Progenitor cell of endocrine pancreas (in vitro differentiated cells): ENCODE data around the gene TPRG1. TPM values are rescaled to one million over a fixed set of nuclear protein-coding genes. Genes with fewer than 3 reads are reported as not detected.

ENCODE experiments used
- DNase-seq: peaks from one replicate; pipeline ENCODE4 v3.0.0; 2021; ENCODE audit warnings: low spot score; ENCODE audit not compliant: unreplicated experiment
- H3K27ac Mint-ChIP-seq: 2 replicates; pipeline ENCODE4 v1.8.0; 2021; ENCODE audit warnings: mild to moderate bottlenecking, moderate library complexity, mixed read lengths
- H3K27me3 Mint-ChIP-seq: 2 replicates; pipeline ENCODE4 v1.8.0; 2021; ENCODE audit warnings: mixed read lengths
- H3K36me3 Mint-ChIP-seq: 2 replicates; pipeline ENCODE4 v1.8.0; 2022; ENCODE audit warnings: mixed read lengths; ENCODE audit not compliant: insufficient read depth
- H3K4me1 Mint-ChIP-seq: 2 replicates; pipeline ENCODE4 v1.8.0; 2021; ENCODE audit warnings: low read depth, mixed read lengths
- H3K4me3 Mint-ChIP-seq: 2 replicates; pipeline ENCODE4 v1.8.0; 2021; ENCODE audit warnings: low read depth, mild to moderate bottlenecking, moderate library complexity, mixed read lengths
- H3K9me3 Mint-ChIP-seq: 2 replicates; pipeline ENCODE4 v1.8.0; 2021; ENCODE audit warnings: low read depth, mixed read lengths
- total RNA-seq: library from RNA; stranded (reverse); gene quantifications from 2 replicates; pipeline ENCODE4 v1.2.1, GENCODE V29; 2021
- TF ChIP-seq, protein P1 (sequence below): fragments of 200-600 bp; sonication (generic); IDR thresholded peaks from one replicate; pipeline ENCODE4 v1.5.0; 2021; ENCODE audit warnings: antibody characterized with exemption, mild to moderate bottlenecking; ENCODE audit not compliant: unreplicated experiment

The TPRG1 gene
- total RNA-seq, 1 donor from 2014 or later = 2.3 TPM

DNA sequence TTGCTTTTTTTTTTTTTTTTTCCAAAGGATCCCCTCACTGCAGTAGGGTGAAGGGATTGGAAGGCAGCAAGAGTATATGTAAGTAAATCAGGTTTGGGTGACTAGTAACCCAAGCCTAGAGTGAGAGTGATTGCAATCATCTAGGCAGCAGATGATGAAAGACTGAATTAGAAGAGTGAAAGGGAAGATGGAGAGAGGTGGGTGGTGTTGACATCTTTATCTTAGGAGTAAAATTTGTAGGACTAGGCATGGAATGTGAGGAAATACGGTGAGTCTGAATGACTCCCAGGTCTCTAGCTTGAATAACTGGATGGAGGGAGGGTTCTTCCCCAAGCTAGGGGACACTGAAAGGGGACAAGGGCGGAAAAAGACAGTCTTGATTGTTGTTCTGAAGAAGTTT, 63.4 kb downstream of the TPRG1 start:
- H3K4me1 Mint-ChIP-seq = no peaks in the 10 kb centered on the region
- no peaks in the 10 kb centered on the region for H3K9me3 Mint-ChIP-seq
- no peak for DNase-seq
- peaks cover 17% of the 10 kb centered on the region for H3K27me3 Mint-ChIP-seq
- no peak overlapping the region for H3K4me3 Mint-ChIP-seq
- no peak overlapping the region for H3K27ac Mint-ChIP-seq
- TF ChIP-seq, protein P1, sequence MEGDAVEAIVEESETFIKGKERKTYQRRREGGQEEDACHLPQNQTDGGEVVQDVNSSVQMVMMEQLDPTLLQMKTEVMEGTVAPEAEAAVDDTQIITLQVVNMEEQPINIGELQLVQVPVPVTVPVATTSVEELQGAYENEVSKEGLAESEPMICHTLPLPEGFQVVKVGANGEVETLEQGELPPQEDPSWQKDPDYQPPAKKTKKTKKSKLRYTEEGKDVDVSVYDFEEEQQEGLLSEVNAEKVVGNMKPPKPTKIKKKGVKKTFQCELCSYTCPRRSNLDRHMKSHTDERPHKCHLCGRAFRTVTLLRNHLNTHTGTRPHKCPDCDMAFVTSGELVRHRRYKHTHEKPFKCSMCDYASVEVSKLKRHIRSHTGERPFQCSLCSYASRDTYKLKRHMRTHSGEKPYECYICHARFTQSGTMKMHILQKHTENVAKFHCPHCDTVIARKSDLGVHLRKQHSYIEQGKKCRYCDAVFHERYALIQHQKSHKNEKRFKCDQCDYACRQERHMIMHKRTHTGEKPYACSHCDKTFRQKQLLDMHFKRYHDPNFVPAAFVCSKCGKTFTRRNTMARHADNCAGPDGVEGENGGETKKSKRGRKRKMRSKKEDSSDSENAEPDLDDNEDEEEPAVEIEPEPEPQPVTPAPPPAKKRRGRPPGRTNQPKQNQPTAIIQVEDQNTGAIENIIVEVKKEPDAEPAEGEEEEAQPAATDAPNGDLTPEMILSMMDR = no peak
- H3K36me3 Mint-ChIP-seq = no peaks in the 10 kb centered on the region

DNA sequence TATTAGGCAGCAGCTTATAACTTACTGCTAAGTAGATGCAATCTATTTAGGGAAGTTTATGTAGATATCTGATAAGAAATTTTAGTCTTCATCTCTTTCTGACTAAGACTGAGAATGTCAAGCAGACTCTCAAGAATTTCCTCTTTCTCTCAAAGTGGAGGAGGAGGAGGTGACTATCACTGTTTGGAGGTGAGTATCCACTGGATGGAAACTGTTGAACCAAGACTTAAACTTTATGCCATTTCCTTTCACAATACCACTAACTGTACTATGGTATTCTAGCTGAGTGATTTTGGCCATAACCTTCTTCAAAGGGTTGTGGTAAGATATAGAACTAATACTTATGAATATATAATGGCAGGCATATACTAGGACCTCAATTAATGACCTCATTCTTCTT, 64.6 kb downstream of the TPRG1 start:
- H3K9me3 Mint-ChIP-seq = peaks cover 5% of the 10 kb centered on the region
- no peak overlapping the region for H3K4me3 Mint-ChIP-seq
- TF ChIP-seq, protein P1 = no peak
- no peak for DNase-seq
- peaks cover 11% of the 10 kb centered on the region for H3K27me3 Mint-ChIP-seq
- no peaks in the 10 kb centered on the region for H3K4me1 Mint-ChIP-seq
- H3K36me3 Mint-ChIP-seq = no peaks in the 10 kb centered on the region
- H3K27ac Mint-ChIP-seq = no peak overlapping the region

DNA sequence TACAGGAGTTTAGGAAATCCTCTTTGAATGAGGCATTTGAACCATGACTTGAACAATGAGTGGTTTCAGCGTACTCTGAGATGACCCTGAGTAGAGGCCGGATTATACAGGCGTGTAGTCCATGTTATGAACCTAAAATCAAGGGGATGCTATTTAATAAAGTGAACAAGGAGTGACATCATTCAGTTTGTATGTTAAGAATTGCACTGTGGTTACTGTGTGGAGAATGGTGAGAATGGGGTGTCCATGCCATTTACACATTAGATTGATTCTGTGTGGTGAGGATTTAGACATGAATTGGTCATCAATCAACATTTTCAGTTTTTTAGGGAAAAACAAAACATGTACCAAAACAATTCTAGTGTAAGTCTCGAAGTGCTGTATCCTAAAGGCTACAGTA, 65.8 kb downstream of the TPRG1 start:
- no peak for DNase-seq
- no peaks in the 10 kb centered on the region for H3K36me3 Mint-ChIP-seq
- H3K27me3 Mint-ChIP-seq = peaks cover 11% of the 10 kb centered on the region
- no peak overlapping the region for H3K4me3 Mint-ChIP-seq
- no peak overlapping the region for H3K27ac Mint-ChIP-seq
- H3K4me1 Mint-ChIP-seq = no peaks in the 10 kb centered on the region
- peaks cover 9% of the 10 kb centered on the region for H3K9me3 Mint-ChIP-seq
- TF ChIP-seq, protein P1 = no peak

DNA sequence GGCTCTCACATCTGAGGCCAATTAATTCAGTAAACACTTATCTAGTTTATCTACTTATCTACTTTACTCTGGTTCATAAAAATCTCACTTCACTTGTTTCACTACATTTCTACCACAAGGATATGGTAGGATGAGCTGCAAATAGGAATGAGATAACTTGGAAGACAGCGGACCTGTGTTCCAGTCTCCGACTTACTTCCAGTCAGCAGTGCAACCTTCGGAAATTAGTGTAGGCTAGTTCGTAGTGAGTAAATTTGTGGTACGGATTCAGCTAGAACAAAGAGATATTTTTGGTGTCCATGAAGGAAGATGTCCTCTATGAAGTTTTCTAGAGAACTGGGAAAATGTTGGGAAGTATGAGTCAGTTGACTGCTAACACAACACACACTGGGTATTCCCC, 66.3 kb downstream of the TPRG1 start:
- H3K4me1 Mint-ChIP-seq = no peaks in the 10 kb centered on the region
- no peak overlapping the region for H3K27ac Mint-ChIP-seq
- H3K9me3 Mint-ChIP-seq = peaks cover 9% of the 10 kb centered on the region
- H3K27me3 Mint-ChIP-seq = peaks cover 11% of the 10 kb centered on the region
- TF ChIP-seq, protein P1 = no peak
- H3K4me3 Mint-ChIP-seq = no peak overlapping the region
- H3K36me3 Mint-ChIP-seq = no peaks in the 10 kb centered on the region
- DNase-seq = no peak

DNA sequence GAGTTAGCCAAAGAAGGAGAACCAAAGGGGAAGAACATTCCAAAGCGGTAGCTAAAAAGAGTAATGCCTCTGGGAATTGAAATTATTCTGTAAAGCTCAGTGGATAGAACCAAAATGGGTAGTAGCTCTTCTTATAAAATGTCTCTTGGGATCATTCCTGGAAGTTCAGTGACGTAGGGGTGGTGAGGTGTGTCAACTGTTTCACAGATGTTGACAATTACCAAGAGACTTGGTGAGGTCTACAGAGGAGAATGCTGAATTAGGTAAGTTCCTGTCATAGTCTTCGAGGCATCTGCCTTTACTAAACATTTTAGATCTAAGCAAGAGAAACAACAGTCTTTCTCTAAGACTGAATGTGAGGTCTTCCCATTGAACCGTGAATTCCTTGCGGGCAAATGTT, 67.8 kb downstream of the TPRG1 start:
- TF ChIP-seq, protein P1 = no peak
- Mint-ChIP-seq H3K4me1 (no peaks in the 10 kb centered on the region), H3K9me3 (peaks cover 12% of the 10 kb centered on the region), H3K27ac (no peak overlapping the region), H3K4me3 (no peak overlapping the region), H3K27me3 (peaks cover 8% of the 10 kb centered on the region), H3K36me3 (no peaks in the 10 kb centered on the region)
- DNase-seq = no peak
